ENCODE data around the gene C20orf141.
"Not testable (repeated sequence)": the region's sequence is repeated elsewhere in the genome, so short reads cannot be mapped to it uniquely, and the experiment has no call there.

C20orf141 gene

GRCh38 chr20:2820896-2821869 is 6.4 kb downstream of the C20orf141 start:
- DNase-seq = no peak

GRCh38 chr20:2822073-2822472 is 7.3 kb downstream of the C20orf141 start:
- no peak for DNase-seq

GRCh38 chr20:2825761-2826160 is 11.0 kb downstream of the C20orf141 start:
- no peak for DNase-seq

GRCh38 chr20:2826655-2827054 is 11.9 kb downstream of the C20orf141 start:
- DNase-seq = no peak

- no peak for DNase-seq
These were observed 14.6 kb downstream of the C20orf141 start for GRCh38 chr20:2829376-2829775.

GRCh38 chr20:2831206-2831605 is 16.4 kb downstream of the C20orf141 start:
- not testable (repeated sequence) for DNase-seq

- no peak for DNase-seq
These were observed 19.0 kb downstream of the C20orf141 start for GRCh38 chr20:2833761-2834160.

GRCh38 chr20:2834401-2835110 is 19.8 kb downstream of the C20orf141 start:
- DNase-seq = no peak

- no peak for DNase-seq
These were observed 20.6 kb downstream of the C20orf141 start for GRCh38 chr20:2835331-2835796.

- no peak for DNase-seq
These were observed 21.2 kb downstream of the C20orf141 start for GRCh38 chr20:2836035-2836434.

GRCh38 chr20:2837221-2837960 is 22.6 kb downstream of the C20orf141 start:
- no peak for DNase-seq

GRCh38 chr20:2838170-2838797 is 23.5 kb downstream of the C20orf141 start:
- DNase-seq = no peak

- no peak for DNase-seq
These were observed 24.3 kb downstream of the C20orf141 start for GRCh38 chr20:2838847-2839671.

- no peak for DNase-seq
These were observed 24.9 kb downstream of the C20orf141 start for GRCh38 chr20:2839732-2840137.

GRCh38 chr20:2840138-2840966 is 25.6 kb downstream of the C20orf141 start, which contains the start of the genes PCED1A and VPS16:
Gene PCED1A, minus strand, starts transcription at chr20:2840655. Its CDS starts 743 bp downstream, at chr20:2839912.
Gene VPS16, plus strand, starts transcription at chr20:2840745. Its CDS starts 30 bp downstream, at chr20:2840775.
- DNase-seq = peak; percentile 75 to 77

- no peak for DNase-seq
These were observed 26.3 kb downstream of the C20orf141 start for GRCh38 chr20:2840967-2841531.

- DNase-seq = peak; percentile 48 to 50
These were observed 30.8 kb downstream of the C20orf141 start for GRCh38 chr20:2845607-2846006.

- DNase-seq = no peak
These were observed 31.9 kb downstream of the C20orf141 start for GRCh38 chr20:2846698-2847097.

GRCh38 chr20:2847802-2848201 is 33.0 kb downstream of the C20orf141 start:
- DNase-seq = no peak

GRCh38 chr20:2849529-2849928 is 34.7 kb downstream of the C20orf141 start:
- DNase-seq = no peak
